ENCODE measurements around the gene MRPL44.
"Not testable (repeated sequence)": the region's sequence is repeated elsewhere in the genome, so short reads cannot be mapped to it uniquely, and the experiment has no call there.

Gene MRPL44

GRCh38 chr2:223970343-223971128 lies 13.3 kb downstream of the MRPL44 start:
- peak in 1 of 2 donors; percentile 27 for DNase-seq (ENCODE audit: low read depth in 2 of 2)

- DNase-seq (ENCODE audit: low read depth in 2 of 2), result no peak
These were observed 14.5 kb downstream of the MRPL44 start for GRCh38 chr2:223971731-223972130.

- DNase-seq (ENCODE audit: low read depth in 2 of 2), result no peak
These were observed 15.4 kb downstream of the MRPL44 start for GRCh38 chr2:223972656-223973102.

- DNase-seq (ENCODE audit: low read depth in 2 of 2), result no peak
These were observed 16.3 kb downstream of the MRPL44 start for GRCh38 chr2:223973606-223974005.

- DNase-seq (ENCODE audit: low read depth in 2 of 2), result no peak
These were observed 19.5 kb downstream of the MRPL44 start for GRCh38 chr2:223976635-223977226.

- DNase-seq (ENCODE audit: low read depth in 2 of 2), result no peak
These were observed 21.2 kb downstream of the MRPL44 start for GRCh38 chr2:223978451-223978850.

- DNase-seq (ENCODE audit: low read depth in 2 of 2), result no peak
These were observed 22.6 kb downstream of the MRPL44 start for GRCh38 chr2:223979730-223980396.

GRCh38 chr2:223980397-223980735 lies 23.1 kb downstream of the MRPL44 start:
- no peak for DNase-seq (ENCODE audit: low read depth in 2 of 2)

GRCh38 chr2:223980803-223981202 lies 23.5 kb downstream of the MRPL44 start:
- no peak for DNase-seq (ENCODE audit: low read depth in 2 of 2)

- DNase-seq (ENCODE audit: low read depth in 2 of 2), result no peak
These were observed 24.0 kb downstream of the MRPL44 start for GRCh38 chr2:223981241-223981640.

- DNase-seq (ENCODE audit: low read depth in 2 of 2), result no peak
These were observed 32.1 kb downstream of the MRPL44 start for GRCh38 chr2:223989206-223989855.

- DNase-seq (ENCODE audit: low read depth in 2 of 2), result no peak
These were observed 32.6 kb downstream of the MRPL44 start for GRCh38 chr2:223989856-223990232.

- no peak for DNase-seq (ENCODE audit: low read depth in 2 of 2)
These were observed 34.3 kb downstream of the MRPL44 start for GRCh38 chr2:223991611-223992010.

GRCh38 chr2:223993634-223994232 lies 36.5 kb downstream of the MRPL44 start:
- DNase-seq (ENCODE audit: low read depth in 2 of 2), result peak; percentile 13 to 38

GRCh38 chr2:223994562-223995162 lies 37.4 kb downstream of the MRPL44 start:
- DNase-seq (ENCODE audit: low read depth in 2 of 2), result no peak

GRCh38 chr2:223995569-223995968 lies 38.3 kb downstream of the MRPL44 start:
- DNase-seq (ENCODE audit: low read depth in 2 of 2), result no peak

- no peak for DNase-seq (ENCODE audit: low read depth in 2 of 2)
These were observed 39.1 kb downstream of the MRPL44 start for GRCh38 chr2:223996391-223996790.

- DNase-seq (ENCODE audit: low read depth in 2 of 2), result no peak
These were observed 40.7 kb downstream of the MRPL44 start for GRCh38 chr2:223997938-223998337.

- DNase-seq (ENCODE audit: low read depth in 2 of 2), result no peak
These were observed 41.7 kb downstream of the MRPL44 start for GRCh38 chr2:223998948-223999347.

- no peak for DNase-seq (ENCODE audit: low read depth in 2 of 2)
These were observed 42.6 kb downstream of the MRPL44 start for GRCh38 chr2:223999862-224000261.

- not testable (repeated sequence) for DNase-seq (ENCODE audit: low read depth in 2 of 2)
These were observed 43.4 kb downstream of the MRPL44 start for GRCh38 chr2:224000662-224001061.

All from stimulated activated CD8-positive, alpha-beta memory T cell treated with anti-CD3 and anti-CD28 coated beads, Interleukin-15, amount 100 ng/mL, for 4 hours (primary cell).